ENCODE data around the gene TBC1D10B.
"Not testable (repeated sequence)": the region's sequence is repeated elsewhere in the genome, so short reads cannot be mapped to it uniquely, and the experiment has no call there.

- TF ChIP-seq CTCF, POLR2A (IDR thresholded peaks at IDR 0.05): not testable (repeated sequence)
Measured at GRCh38 chr16:30334473-30334989, 35.8 kb downstream of the TBC1D10B start.

Measured in right lobe of liver (tissue), 4 donors.